HCT116 (cell line): ENCODE data around the gene SLFNL1. TPM values are rescaled to one million over a fixed set of nuclear protein-coding genes. Genes with fewer than 3 reads are reported as not detected.

Experiments
- ATAC-seq: fragments of 200-7000 bp; cut with Tn5 transposase; 2 replicates; pipeline ENCODE4 v1.9.1; 2020; ENCODE audit warnings: mild to moderate bottlenecking, moderate library complexity
- BruUV-seq: library from RNA; stranded (reverse); fragments of 400-500 nt; replicated peaks from 2 replicates; lab custom pipeline; 2021; lab: Mats Ljungman, UMichigan
- CTCF ChIA-PET: fragments of 300-600 bp; sonication (Branson Sonifier 250); formaldehyde crosslinking; loops from one replicate; lab custom pipeline; 2021; ENCODE audit warnings: antibody characterized with exemption; lab: Charles Lee
- POLR2A ChIA-PET: fragments of 300-600, 350-600 bp; sonication (Branson Sonifier 250); formaldehyde crosslinking; loops from one replicate; lab custom pipeline; 2021; ENCODE audit warnings: antibody characterized with exemption; lab: Charles Lee
- RAD21 ChIA-PET, 2 experiments: fragments of 300-600 bp; sonication (Branson Sonifier 250); formaldehyde crosslinking; loops; one replicate each; lab custom pipeline; 2023; ENCODE audit warnings: low total read pairs in 2 of 2; ENCODE audit not compliant: uncharacterized antibody in 2 of 2, unreplicated experiment in 2 of 2, low non-redundant PET in 1 of 2; lab: Charles Lee
- DNase-seq: peaks from one replicate; pipeline ENCODE4 v3.0.0-alpha.2; 2010; ENCODE audit warnings: low read depth, low spot score
- H2AFZ ChIP-seq: fragments of 200-600 bp; shearing (Covaris generic), sonication (generic); 2 replicates; pipeline ENCODE4 v1.6.1; 2017; ENCODE audit warnings: low read depth, mixed run types, mixed read lengths, antibody characterized with exemption, low read length; ENCODE audit not compliant: poor library complexity, severe bottlenecking
- H3K27ac ChIP-seq: 2 replicates; pipeline ENCODE4 v1.5.1; 2012; ENCODE audit warnings: low read depth, low read length
- H3K27me3 ChIP-seq: fragments of 200-600 bp; sonication (generic); 2 replicates; pipeline ENCODE4 v1.6.1; 2016; ENCODE audit warnings: mixed run types, low read length, mixed read lengths; ENCODE audit not compliant: insufficient read depth
- H3K36me3 ChIP-seq, 2 experiments: fragments of 200-500 bp in 1 of 2; fragments of 200-600 bp in 1 of 2; sonication (Bioruptor generic) in 1 of 2; sonication (generic) in 1 of 2; 2 replicates each; pipeline versions ENCODE4 v1.5.1 to v1.6.1; 2014 to 2016; ENCODE audit warnings: low read length in 2 of 2, inconsistent platforms in 1 of 2, mixed read lengths in 1 of 2, mixed run types in 1 of 2; ENCODE audit not compliant: insufficient read depth in 2 of 2, control insufficient read depth in 1 of 2
- H3K4me1 ChIP-seq, 2 experiments: fragments of 200-600 bp in 1 of 2; sonication (generic) in 1 of 2; 2 replicates each; pipeline versions ENCODE4 v1.5.1 to v1.6.1; 2012 to 2017; ENCODE audit warnings: low read length in 2 of 2, inconsistent platforms in 1 of 2, mild to moderate bottlenecking in 1 of 2, mixed read lengths in 1 of 2, mixed run types in 1 of 2, moderate library complexity in 1 of 2; ENCODE audit not compliant: insufficient read depth in 2 of 2, control insufficient read depth in 1 of 2
- H3K4me2 ChIP-seq: fragments of 200-600 bp; sonication (generic); 2 replicates; pipeline ENCODE4 v1.6.1; 2017; ENCODE audit warnings: mixed run types, low read length, mixed read lengths
- H3K4me3 ChIP-seq, 2 experiments: fragments of 200-600 bp in 1 of 2; sonication (generic) in 1 of 2; replicated peaks in 1 of 2; 2 replicates each; pipeline ENCODE4 v1.5.1; 2011 to 2016; ENCODE audit warnings: low read length in 2 of 2, control low read depth in 1 of 2, low read depth in 1 of 2, mild to moderate bottlenecking in 1 of 2, mixed read lengths in 1 of 2, mixed run types in 1 of 2
- H3K79me2 ChIP-seq: fragments of 200-600 bp; sonication (generic); 2 replicates; pipeline ENCODE4 v1.6.1; 2017; ENCODE audit warnings: mild to moderate bottlenecking, mixed run types, low read length, moderate library complexity, mixed read lengths; ENCODE audit not compliant: insufficient read depth
- H3K9ac ChIP-seq: fragments of 200-600 bp; sonication (generic); 2 replicates; pipeline ENCODE4 v1.6.1; 2016; ENCODE audit warnings: low read length, mixed read lengths
- H3K9me2 ChIP-seq: fragments of 200-600 bp; sonication (generic), shearing (Covaris generic); 2 replicates; pipeline ENCODE4 v1.6.1; 2017; ENCODE audit warnings: mixed run types, mild to moderate bottlenecking, moderate library complexity; ENCODE audit not compliant: insufficient read depth
- H3K9me3 ChIP-seq, 2 experiments: fragments of 200-500 bp in 1 of 2; fragments of 200-600 bp in 1 of 2; sonication (Bioruptor generic) in 1 of 2; sonication (generic) in 1 of 2; 2 replicates each; pipeline ENCODE4 v1.6.1; 2014 to 2017; ENCODE audit warnings: low read length in 2 of 2, mixed read lengths in 2 of 2, inconsistent platforms in 1 of 2, low read depth in 1 of 2, mild to moderate bottlenecking in 1 of 2, mixed run types in 1 of 2, moderate library complexity in 1 of 2; ENCODE audit not compliant: control insufficient read depth in 1 of 2, insufficient read depth in 1 of 2
- H4K20me1 ChIP-seq: fragments of 200-600 bp; sonication (generic), shearing (Covaris generic); 2 replicates; pipeline ENCODE4 v1.6.1; 2017; ENCODE audit warnings: mixed run types, mild to moderate bottlenecking, moderate library complexity; ENCODE audit not compliant: insufficient read depth
- CBX3 ChIP-seq: IDR thresholded peaks from 2 replicates; pipeline ENCODE4 v1.6.1; 2012; ENCODE audit warnings: low read depth
- ELF1 ChIP-seq: IDR thresholded peaks from 2 replicates; pipeline ENCODE4 v1.6.1; 2012; ENCODE audit warnings: low read depth, borderline replicate concordance
- FOSL1 ChIP-seq: IDR thresholded peaks from 2 replicates; pipeline ENCODE4 v1.6.1; 2012; ENCODE audit warnings: low read depth
- JUND ChIP-seq: IDR thresholded peaks from 2 replicates; pipeline ENCODE4 v1.6.1; 2012
- POLR2A ChIP-seq: IDR thresholded peaks from 2 replicates; pipeline ENCODE4 v1.7.0; 2011; ENCODE audit warnings: borderline replicate concordance; ENCODE audit not compliant: insufficient read depth, insufficient read length; ENCODE audit errors: extremely low read depth
- SP1 ChIP-seq: IDR thresholded peaks from 2 replicates; pipeline ENCODE4 v1.6.1; 2012; ENCODE audit warnings: low read depth
- TCF7L2 ChIP-seq: IDR thresholded peaks from 2 replicates; pipeline ENCODE4 v1.7.0; 2011; ENCODE audit warnings: borderline replicate concordance, inconsistent platforms; ENCODE audit not compliant: insufficient read depth, insufficient read length; ENCODE audit errors: extremely low read depth
- ZBTB33 ChIP-seq: IDR thresholded peaks from 2 replicates; pipeline ENCODE4 v1.6.1; 2011; ENCODE audit warnings: mild to moderate bottlenecking, low read length, moderate library complexity; ENCODE audit not compliant: insufficient replicate concordance; ENCODE audit errors: extremely low read depth
- intact Hi-C: fragments of 100-400 bp; cut with micrococcal nuclease; formaldehyde crosslinking; loops from 2 replicates; pipeline ENCODE4 v1.10.0; 2022
- total RNA-seq: library from RNA; stranded (reverse); gene quantifications from one replicate; pipeline ENCODE4 v1.2.1, GENCODE V29; 2021; ENCODE audit not compliant: unreplicated experiment

The SLFNL1 gene
- total RNA-seq, 1 experiment from 2014 or later = 0.20 TPM

DNA sequence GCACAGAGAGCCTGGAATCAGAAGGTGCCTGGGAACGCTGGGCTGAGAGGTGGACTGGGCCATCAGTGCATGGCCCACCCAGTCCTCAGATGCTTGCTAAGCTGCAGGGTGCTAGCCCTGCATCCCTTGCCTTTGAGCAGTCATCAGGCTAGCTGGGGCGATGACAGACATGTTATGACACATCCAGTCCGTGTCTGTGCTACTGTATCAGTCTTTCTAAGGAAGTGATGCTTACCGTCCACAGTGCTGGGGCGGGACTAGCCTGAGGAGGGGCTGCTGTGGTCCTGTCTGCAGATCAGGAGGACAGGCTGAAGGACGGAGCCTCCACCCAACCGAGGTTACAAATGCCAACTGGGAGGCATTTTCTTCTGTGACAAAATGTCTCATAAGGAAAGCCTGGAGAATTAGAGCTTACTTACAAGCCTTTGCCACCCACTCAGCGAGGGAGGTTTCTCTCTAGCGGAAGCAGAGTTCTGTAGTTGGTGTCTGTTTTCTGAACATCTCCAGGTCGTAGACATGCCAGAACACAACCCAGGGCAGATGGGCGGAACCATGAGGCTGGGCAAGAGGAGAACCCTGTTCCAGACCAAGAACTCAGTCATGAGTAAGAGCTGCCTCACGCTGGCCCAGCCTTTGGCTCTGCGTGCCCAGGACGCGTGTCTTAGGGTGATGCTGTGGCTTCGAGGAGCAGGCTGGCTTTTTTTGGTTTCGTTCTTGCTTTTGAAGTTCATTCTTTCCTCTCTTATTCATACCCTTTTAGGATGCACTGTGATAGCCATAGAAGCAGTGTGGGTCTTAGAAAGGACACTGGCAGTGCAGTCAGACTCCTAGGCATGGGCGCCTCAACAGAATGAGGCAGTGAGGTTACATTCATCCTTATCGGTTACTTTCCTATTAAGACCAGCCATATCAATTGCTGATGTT, 14.3 kb downstream of the SLFNL1 start:
- peaks cover 66 to 95% of the 10 kb centered on the region in 2 experiments for H3K36me3 ChIP-seq
- H4K20me1 ChIP-seq = peaks cover 8% of the 10 kb centered on the region; the same call in 1 of the 2 replicates
- TF ChIP-seq CBX3 (no peak), POLR2A (no peak), JUND (no peak), TCF7L2 (no peak), FOSL1 (no peak), ZBTB33 (no peak), SP1 (no peak), ELF1 (no peak)
- ChIA-PET POLR2A (no interaction called here), CTCF (no interaction called here), RAD21 (no interaction called here)
- no TSS peak for BruUV-seq
- peaks cover 12 to 18% of the 10 kb centered on the region in 2 experiments for H3K4me1 ChIP-seq
- H3K27me3 ChIP-seq = no peaks in the 10 kb centered on the region
- H3K9me3 ChIP-seq = no peaks in the 10 kb centered on the region
- H3K27ac ChIP-seq = no peak overlapping the region
- intact Hi-C loops = no loop called here
- H3K4me3 ChIP-seq = no peak overlapping the region
- no peaks in the 10 kb centered on the region for H3K9me2 ChIP-seq
- no peak overlapping the region for H2AFZ ChIP-seq
- no peak for DNase-seq
- peaks cover 75% of the 10 kb centered on the region for H3K79me2 ChIP-seq
- no peak overlapping the region for H3K4me2 ChIP-seq
- no peak for ATAC-seq
- no peak overlapping the region for H3K9ac ChIP-seq
